Measurements from ENCODE around the gene MTUS2.
A peak's percentile ranks its signal among the peaks of the same experiment; 100 is the strongest.
"Not testable (repeated sequence)": the region's sequence is repeated elsewhere in the genome, so short reads cannot be mapped to it uniquely, and the experiment has no call there.

Gene MTUS2

GRCh38 chr13:29345860-29346582 lies 525.9 kb downstream of the MTUS2 start:
- DNase-seq, result not testable (repeated sequence)

- no peak for DNase-seq
These were observed 534.9 kb downstream of the MTUS2 start for GRCh38 chr13:29355029-29355428.

GRCh38 chr13:29359181-29359580 lies 539.0 kb downstream of the MTUS2 start:
- DNase-seq, result no peak

GRCh38 chr13:29361716-29362115 lies 541.6 kb downstream of the MTUS2 start:
- no peak for DNase-seq

DNA sequence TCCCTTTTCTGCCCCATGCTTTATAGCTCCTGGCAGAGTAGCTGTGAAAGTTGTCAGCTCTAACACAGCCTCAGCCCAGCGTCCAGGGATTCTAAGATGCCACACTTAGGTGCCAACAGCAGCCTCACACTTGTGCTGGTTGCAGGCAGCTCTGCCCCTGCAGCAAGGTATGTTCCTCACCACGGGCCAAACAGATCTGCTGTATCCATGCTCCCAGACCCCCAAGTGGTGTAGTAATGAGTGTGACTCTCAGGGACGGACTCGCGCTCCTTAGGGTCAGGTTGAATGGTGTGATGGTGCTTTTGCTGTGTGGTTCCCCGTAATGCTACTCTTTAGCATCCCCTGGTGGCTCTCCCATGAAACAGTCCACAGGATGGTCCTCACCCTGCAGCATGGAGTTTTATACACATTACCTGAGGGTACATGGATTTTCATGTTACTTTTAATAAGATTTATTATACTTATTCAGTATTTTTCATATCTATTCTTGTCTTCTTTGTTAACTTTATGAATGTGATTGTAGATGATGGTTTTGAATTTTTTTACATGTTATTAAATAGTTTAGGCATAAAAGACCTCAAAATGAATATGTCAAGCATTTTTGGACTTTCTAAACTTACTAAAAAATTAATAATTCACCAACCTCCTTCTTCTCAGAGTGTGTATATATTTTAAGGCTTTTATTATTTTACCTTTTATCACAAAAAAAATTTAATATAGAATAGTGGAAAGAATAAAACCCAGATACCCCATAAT lies 542.9 kb downstream of the MTUS2 start:
- peak; percentile 45 for DNase-seq

DNA sequence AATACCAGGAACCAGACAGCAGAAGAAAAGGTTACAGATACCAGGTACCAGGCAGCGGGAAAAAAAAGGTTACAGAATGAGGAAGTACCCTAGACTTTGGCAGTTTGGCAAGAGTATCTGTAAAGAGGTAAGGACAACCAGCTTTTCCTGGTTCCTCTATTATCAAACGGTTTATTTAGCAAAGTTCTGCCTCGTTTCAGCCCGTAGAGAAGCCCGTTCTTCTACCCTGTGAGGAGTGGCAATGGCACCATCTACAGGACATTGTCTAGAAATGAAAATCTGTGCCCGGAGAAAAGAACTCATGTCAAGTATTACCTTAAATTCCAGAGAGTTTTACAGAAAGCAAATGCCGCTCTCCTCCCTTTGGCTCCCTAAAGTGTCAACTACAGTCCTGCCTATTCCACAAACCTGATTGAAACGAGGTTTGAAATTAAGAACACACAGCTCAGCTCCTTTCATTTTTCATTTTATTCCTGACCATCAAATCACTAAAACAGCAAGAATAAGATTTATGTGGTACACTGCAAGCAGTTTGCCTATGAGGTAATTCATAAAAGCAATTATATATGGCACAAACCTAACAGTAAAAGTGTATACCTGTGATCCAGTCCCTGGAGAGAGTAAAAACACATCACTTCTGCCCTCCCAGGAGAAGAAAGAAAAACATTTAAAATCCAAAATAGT lies 549.1 kb downstream of the MTUS2 start:
- DNase-seq, result no peak

GRCh38 chr13:29379281-29379680 lies 559.1 kb downstream of the MTUS2 start:
- no peak for DNase-seq

- DNase-seq, result no peak
These were observed 559.7 kb downstream of the MTUS2 start for GRCh38 chr13:29379865-29380264.

DNA sequence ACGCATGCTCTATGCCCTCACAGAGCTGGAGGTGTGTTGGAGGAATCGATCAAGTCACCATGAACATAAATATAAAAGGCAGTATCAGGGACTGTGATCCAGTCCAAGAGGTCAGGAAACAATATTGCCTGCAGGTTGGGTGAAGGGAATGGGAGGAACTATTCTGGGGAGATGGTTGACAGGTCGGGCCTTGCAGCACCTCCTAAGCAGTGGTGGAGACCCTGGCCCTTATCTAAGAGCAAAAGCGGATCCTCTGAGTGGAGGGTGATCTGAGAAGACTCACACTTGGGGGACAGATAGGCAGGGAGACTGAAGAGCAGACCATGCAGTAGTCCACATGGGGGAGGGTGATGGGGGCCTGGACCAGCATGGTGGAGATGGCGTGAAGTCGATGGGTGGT lies 561.9 kb downstream of the MTUS2 start:
- no peak for DNase-seq

DNA sequence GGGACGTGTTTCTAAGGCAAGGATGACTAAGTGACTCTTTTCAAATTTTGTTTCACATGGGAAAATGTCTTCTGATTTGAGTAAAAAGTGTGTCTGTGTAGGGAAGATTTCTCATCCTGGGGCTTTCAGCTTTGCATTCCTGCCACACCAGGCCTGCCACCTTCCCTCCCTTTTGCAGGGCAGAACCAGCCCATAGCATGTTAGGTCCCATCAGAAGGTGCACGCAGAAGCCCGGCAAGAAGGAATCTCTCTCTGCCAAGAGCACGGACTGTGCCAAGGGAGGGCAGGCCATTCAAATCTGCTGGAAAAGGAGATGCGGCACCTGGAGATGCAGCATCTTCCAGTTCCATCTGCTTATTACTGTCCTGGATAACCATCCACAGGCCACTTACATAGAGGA lies 563.3 kb downstream of the MTUS2 start:
- DNase-seq, result no peak

- no peak for DNase-seq
These were observed 564.3 kb downstream of the MTUS2 start for GRCh38 chr13:29384466-29384865.

DNA sequence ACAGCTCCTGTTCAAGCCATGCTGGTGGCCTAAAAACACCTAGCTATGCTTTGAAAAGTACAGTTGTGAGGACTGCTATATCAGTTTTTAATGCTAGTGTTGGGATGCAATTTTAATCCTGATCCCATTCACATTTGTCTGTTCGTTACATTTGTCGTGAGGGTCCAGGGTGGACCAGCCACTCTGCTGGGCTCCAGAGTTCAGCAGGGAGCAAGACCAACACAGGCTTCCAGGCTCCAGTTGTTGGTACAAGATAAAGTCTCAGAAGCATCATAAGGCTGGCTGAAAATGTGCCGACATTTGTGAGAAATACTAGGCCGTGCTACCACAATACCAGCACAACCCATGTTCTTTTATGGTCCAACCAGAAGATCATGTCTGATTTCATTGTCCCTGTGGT lies 564.7 kb downstream of the MTUS2 start:
- DNase-seq, result no peak

DNA sequence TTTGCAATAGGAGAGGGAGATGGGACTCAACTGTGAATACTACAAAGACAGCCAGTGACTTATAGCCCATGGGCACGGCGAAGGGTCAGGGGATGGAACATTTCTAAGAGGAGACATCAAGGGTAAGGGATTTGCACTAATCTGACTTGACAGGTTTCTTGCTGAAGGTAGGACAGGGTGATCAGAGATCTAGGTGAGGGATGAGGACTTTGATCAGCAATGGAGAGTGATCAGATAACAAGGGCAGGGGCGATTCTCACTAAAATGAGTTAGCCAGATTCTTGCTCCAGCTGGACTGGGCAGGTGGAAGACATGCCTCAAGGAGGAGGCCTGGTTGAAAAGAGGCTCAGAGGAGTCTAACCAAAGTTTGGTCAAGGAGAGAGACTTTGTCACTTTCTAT lies 566.1 kb downstream of the MTUS2 start:
- DNase-seq, result no peak

DNA sequence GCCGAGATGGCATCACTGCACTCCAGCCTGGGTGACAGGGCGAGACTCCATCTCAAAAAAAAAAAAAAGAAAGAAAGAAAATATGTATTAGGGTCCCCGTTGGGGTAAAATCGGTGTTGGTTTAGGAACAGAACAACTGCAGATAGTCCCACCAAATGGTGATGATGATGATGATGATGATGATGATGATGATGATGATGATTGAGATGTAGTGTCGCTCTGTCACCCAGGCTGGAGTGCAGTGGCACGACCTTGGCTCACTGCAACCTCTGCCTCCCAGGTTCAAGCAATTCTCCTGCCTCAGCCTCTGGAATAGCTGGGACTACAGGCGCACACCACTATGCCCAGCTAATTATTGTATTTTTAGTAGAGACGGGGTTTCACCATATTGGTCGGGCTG lies 570.5 kb downstream of the MTUS2 start:
- not testable (repeated sequence) for DNase-seq

DNA sequence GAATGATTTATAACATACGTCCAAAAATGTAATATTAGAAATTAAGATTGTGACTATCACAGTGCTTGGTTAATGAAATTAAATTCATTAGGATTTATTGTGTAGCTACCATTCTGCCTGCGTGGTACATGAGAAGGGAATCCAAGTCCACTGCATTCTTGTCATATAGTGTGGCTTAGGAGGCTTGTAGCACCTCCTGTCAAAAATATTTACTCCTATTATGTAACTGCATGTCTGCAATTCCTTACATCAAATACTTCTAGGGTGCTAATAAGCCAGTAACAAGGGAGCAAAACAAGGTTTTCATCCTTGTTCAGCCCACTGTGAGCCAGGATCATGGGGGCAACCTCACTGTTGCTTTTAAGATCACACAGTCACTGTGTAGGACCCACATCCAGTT lies 576.3 kb downstream of the MTUS2 start:
- DNase-seq, result no peak

GRCh38 chr13:29397265-29397664 lies 577.1 kb downstream of the MTUS2 start:
- DNase-seq, result no peak

DNA sequence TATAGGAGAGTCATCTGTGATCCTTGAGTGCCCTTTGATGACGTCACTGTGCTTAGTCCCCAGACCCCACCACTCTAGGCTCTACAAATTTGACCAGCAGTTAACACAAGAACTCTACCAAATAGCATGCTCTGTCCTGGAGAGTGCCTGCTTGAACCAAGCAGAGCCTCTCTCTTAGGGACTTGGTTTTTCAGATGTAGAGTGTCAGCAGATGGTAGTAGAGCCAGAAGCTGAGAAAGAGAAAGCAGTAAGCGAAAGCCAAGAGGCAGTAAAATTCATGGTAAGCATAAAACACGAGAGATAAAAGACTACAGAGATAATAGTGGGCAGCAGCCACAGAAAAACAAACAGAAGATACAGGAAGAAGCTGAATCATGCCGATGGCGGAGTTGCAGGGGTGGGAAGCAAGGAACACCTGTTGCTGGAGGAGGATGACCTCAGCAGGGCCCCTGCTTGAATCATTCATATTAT lies 582.1 kb downstream of the MTUS2 start:
- no peak for DNase-seq

DNA sequence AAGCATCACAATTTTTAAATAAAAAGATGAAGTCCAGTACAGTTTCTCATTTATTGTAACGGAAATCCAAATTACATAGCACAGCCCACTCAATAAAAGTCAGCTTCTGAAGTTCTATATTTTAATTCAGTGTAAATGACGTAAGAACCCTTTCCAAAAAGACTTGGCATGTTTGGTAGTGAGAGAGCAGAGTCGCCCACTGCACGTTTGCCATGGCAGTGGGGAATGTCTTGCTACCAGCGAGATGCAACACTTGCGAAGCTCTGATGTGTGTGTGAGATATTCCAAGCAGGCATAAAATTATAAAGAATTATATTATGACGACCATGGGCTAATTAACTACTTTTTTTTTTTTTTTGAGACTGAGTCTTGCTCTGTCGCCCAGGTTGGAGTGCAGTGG lies 585.3 kb downstream of the MTUS2 start:
- no peak for DNase-seq

DNA sequence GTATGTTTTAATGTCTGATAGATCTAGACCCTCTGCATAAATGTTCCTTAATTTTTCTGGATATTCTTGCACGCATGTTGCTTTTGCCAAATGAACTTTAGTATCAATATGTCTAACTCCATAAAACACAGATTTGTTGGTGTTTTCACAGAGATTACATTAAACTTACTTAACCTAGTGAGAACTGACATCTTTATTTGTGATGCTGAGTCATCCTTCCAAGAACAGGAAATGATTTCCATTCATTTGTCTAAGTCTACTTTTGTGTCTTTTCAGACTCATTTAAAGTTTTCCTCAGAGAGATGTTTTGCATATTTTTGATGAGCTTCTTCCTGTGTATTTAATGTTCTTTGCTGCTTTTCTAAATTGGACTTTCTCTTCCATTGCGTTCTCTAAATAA lies 591.3 kb downstream of the MTUS2 start:
- no peak for DNase-seq

GRCh38 chr13:29418026-29418425 lies 597.9 kb downstream of the MTUS2 start:
- DNase-seq, result no peak

DNA sequence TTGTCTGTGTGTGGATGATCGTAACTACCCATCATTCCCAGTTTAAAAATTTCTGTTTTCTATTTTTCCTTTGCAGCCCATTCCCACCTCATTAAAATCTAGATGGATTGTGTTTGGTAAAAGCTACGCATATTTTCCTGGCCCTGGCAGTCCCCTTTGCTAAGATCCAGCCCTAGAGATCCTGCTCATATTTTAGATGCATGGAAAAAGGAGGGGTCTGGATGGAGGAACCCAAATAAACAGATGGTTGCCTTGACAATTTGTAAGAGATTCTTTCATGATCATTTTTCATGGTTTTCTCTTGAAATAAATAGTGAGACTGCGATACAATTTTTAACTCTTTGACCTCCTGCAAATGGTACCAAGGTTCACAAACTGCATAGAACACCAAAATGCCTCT lies 601.0 kb downstream of the MTUS2 start:
- DNase-seq, result no peak

- DNase-seq, result no peak
These were observed 601.9 kb downstream of the MTUS2 start for GRCh38 chr13:29422015-29422414.

DNA sequence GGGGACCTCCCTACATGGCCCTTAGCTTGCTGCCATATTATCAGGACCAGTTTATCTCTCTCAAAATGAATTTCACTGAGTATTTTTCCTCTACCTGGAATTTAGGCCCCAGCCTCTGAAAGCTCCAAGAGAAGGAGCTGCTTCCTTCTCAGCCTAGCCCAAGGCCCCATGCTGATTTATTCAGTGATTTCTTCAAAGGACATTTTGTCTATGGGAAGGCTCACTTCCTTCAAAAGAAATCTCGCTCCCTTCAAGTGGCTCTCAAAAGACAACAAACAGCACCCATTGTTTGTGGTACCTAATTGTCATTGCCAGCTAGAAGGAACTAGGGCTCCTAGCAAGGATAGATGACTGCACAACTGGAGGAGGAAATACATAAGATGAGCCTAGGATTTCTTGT lies 602.9 kb downstream of the MTUS2 start:
- DNase-seq, result no peak

DNA sequence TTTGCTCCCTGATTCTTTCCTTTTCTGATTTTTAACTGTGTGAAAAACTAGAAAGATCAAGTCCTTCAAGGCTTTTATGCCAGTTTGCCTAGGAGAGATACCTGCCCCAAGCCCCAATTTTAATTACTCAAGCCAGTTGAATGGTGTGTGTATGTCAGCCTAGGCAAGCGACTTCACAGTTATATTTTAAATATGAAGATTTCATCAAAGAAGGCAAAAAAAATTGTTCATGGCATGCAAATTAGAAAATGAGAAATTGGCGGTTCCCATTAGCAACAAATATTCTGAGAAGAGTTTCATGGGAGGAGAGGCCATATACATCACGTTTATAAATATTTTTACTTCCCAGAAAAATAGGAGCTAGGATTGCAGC lies 607.8 kb downstream of the MTUS2 start:
- DNase-seq, result no peak
